H9 (cell line): Measurements from ENCODE around the gene ADARB2. TPM values are rescaled to one million over a fixed set of nuclear protein-coding genes. Genes with fewer than 3 reads are reported as not detected.

Experiments used
- DNase-seq: peaks from one replicate; pipeline ENCODE4 v3.0.0-alpha.2; 2017
- H2AFZ ChIP-seq: one replicate; pipeline ENCODE4 v1.6.1; 2013; ENCODE audit warnings: mild to moderate bottlenecking, low read length, control low read depth, moderate library complexity
- H2AK5ac ChIP-seq: 2 replicates; pipeline ENCODE4 v1.6.1; 2013; ENCODE audit warnings: low read length, control low read depth, mixed read lengths; ENCODE audit not compliant: insufficient read length
- H2BK120ac ChIP-seq: one replicate; pipeline ENCODE4 v1.6.1; 2013; ENCODE audit warnings: low read depth, mild to moderate bottlenecking, low read length, control low read depth, inconsistent platforms; ENCODE audit not compliant: poor library complexity, severe bottlenecking
- H2BK12ac ChIP-seq: 2 replicates; pipeline ENCODE4 v1.6.1; 2013; ENCODE audit warnings: low read length, control low read depth, mixed read lengths, low read depth; ENCODE audit not compliant: insufficient read length
- H2BK15ac ChIP-seq: 2 replicates; pipeline ENCODE4 v1.6.1; 2013; ENCODE audit warnings: low read depth, low read length, control low read depth
- H2BK20ac ChIP-seq: one replicate; pipeline ENCODE4 v1.6.1; 2013; ENCODE audit warnings: low read depth, mild to moderate bottlenecking, low read length, control low read depth, inconsistent platforms; ENCODE audit not compliant: poor library complexity, severe bottlenecking
- H2BK5ac ChIP-seq: 2 replicates; pipeline ENCODE4 v1.6.1; 2013; ENCODE audit warnings: low read length, control low read depth, mixed read lengths; ENCODE audit not compliant: insufficient read length
- H3K14ac ChIP-seq: 2 replicates; pipeline ENCODE4 v1.6.1; 2013; ENCODE audit warnings: low read length, control low read depth; ENCODE audit not compliant: insufficient read depth
- H3K18ac ChIP-seq: 2 replicates; pipeline ENCODE4 v1.6.1; 2013; ENCODE audit warnings: low read depth, mild to moderate bottlenecking, mixed read lengths, low read length, control low read depth; ENCODE audit not compliant: insufficient read length
- H3K23ac ChIP-seq: 2 replicates; pipeline ENCODE4 v1.6.1; 2013; ENCODE audit warnings: low read length, control low read depth, mixed read lengths, low read depth; ENCODE audit not compliant: insufficient read length
- H3K23me2 ChIP-seq: 2 replicates; pipeline ENCODE4 v1.6.1; 2013; ENCODE audit warnings: low read depth, mild to moderate bottlenecking, mixed read lengths, low read length, control low read depth; ENCODE audit not compliant: insufficient read length, poor library complexity, severe bottlenecking
- H3K27ac ChIP-seq: 2 replicates; pipeline ENCODE4 v1.5.1; 2013; ENCODE audit warnings: low read length, control low read depth, mixed read lengths, low read depth; ENCODE audit not compliant: insufficient read length
- H3K27me3 ChIP-seq: 2 replicates; pipeline ENCODE4 v1.6.1; 2013; ENCODE audit warnings: low read length, control low read depth, inconsistent platforms; ENCODE audit not compliant: insufficient read depth
- H3K4ac ChIP-seq: 2 replicates; pipeline ENCODE4 v1.6.1; 2013; ENCODE audit warnings: low read depth, mild to moderate bottlenecking, control low read depth, inconsistent platforms, low read length, moderate library complexity
- H3K4me1 ChIP-seq: 2 replicates; pipeline ENCODE4 v1.6.1; 2013; ENCODE audit warnings: low read length, control low read depth, inconsistent platforms; ENCODE audit not compliant: insufficient read depth
- H3K4me2 ChIP-seq: 2 replicates; pipeline ENCODE4 v1.6.1; 2013; ENCODE audit warnings: low read length, control low read depth, mixed read lengths; ENCODE audit not compliant: insufficient read length, insufficient read depth
- H3K56ac ChIP-seq: 2 replicates; pipeline ENCODE4 v1.6.1; 2013; ENCODE audit warnings: low read depth, mild to moderate bottlenecking, mixed read lengths, low read length, control low read depth; ENCODE audit not compliant: insufficient read length
- H3K79me1 ChIP-seq: 2 replicates; pipeline ENCODE4 v1.6.1; 2013; ENCODE audit warnings: low read depth, mild to moderate bottlenecking, moderate library complexity, low read length, control low read depth, inconsistent platforms; ENCODE audit not compliant: insufficient read depth, poor library complexity, severe bottlenecking
- H3K79me2 ChIP-seq: 2 replicates; pipeline ENCODE4 v1.6.1; 2013; ENCODE audit warnings: low read length, control low read depth, inconsistent platforms; ENCODE audit not compliant: insufficient read depth
- H3K9ac ChIP-seq: 2 replicates; pipeline ENCODE4 v1.6.1; 2013; ENCODE audit warnings: low read length, control low read depth, mixed read lengths; ENCODE audit not compliant: insufficient read length; ENCODE audit errors: extremely low read depth
- H3K9me3 ChIP-seq: one replicate; pipeline ENCODE4 v1.6.1; 2013; ENCODE audit warnings: low read depth, low read length, inconsistent platforms; ENCODE audit not compliant: control insufficient read depth
- H3T11ph ChIP-seq: one replicate; pipeline ENCODE4 v1.6.1; 2013; ENCODE audit warnings: mild to moderate bottlenecking, low read length, control low read depth, inconsistent platforms
- H4K20me1 ChIP-seq: one replicate; pipeline ENCODE4 v1.6.1; 2013; ENCODE audit not compliant: control insufficient read depth, insufficient read length, insufficient read depth
- H4K5ac ChIP-seq: 2 replicates; pipeline ENCODE4 v1.6.1; 2013; ENCODE audit warnings: low read depth, mild to moderate bottlenecking, mixed read lengths, low read length, control low read depth; ENCODE audit not compliant: insufficient read length
- H4K8ac ChIP-seq: replicated peaks from 2 replicates; pipeline ENCODE4 v1.6.1; 2013; ENCODE audit warnings: low read length, control low read depth, mixed read lengths, low read depth; ENCODE audit not compliant: insufficient read length
- H4K91ac ChIP-seq: 2 replicates; pipeline ENCODE4 v1.6.1; 2013; ENCODE audit warnings: low read depth, mild to moderate bottlenecking, moderate library complexity, mixed read lengths, low read length, control low read depth; ENCODE audit not compliant: insufficient read length
- H3K27ac Mint-ChIP-seq, 3 experiments: 2 replicates in 2 of 3; 3 replicates in 1 of 3; pipeline ENCODE4 v1.8.0; 2020 to 2021; ENCODE audit warnings: mixed read lengths in 3 of 3, mild to moderate bottlenecking in 1 of 3, moderate library complexity in 1 of 3
- H3K27me3 Mint-ChIP-seq: 2 replicates; pipeline ENCODE4 v1.8.0; 2021; ENCODE audit warnings: low read depth, mild to moderate bottlenecking, moderate library complexity, mixed read lengths
- H3K36me3 Mint-ChIP-seq, 3 experiments: 2 replicates in 2 of 3; 3 replicates in 1 of 3; pipeline ENCODE4 v1.8.0; 2020 to 2021; ENCODE audit warnings: low read depth in 3 of 3, mixed read lengths in 3 of 3; ENCODE audit not compliant: insufficient read depth in 1 of 3
- H3K4me1 Mint-ChIP-seq, 2 experiments: 2 replicates each; pipeline ENCODE4 v1.8.0; 2020; ENCODE audit warnings: mixed read lengths in 2 of 2
- H3K4me3 Mint-ChIP-seq, 2 experiments: 2 replicates in 1 of 2; 3 replicates in 1 of 2; pipeline ENCODE4 v1.8.0; 2020 to 2021; ENCODE audit warnings: mild to moderate bottlenecking in 2 of 2, mixed read lengths in 2 of 2, moderate library complexity in 1 of 2
- H3K9me3 Mint-ChIP-seq, 2 experiments: 2 replicates in 1 of 2; 3 replicates in 1 of 2; pipeline ENCODE4 v1.8.0; 2020; ENCODE audit warnings: mild to moderate bottlenecking in 2 of 2, mixed read lengths in 2 of 2, moderate library complexity in 1 of 2
- WGBS: extraction: QIAGEN DNeasy Blood & Tissue Kit; methylation state at CpG from one replicate; pipeline ENCODE4 v1.1.7; 2013; ENCODE audit warnings: missing lambda C conversion rate, low lambda C conversion rate, mixed read lengths; ENCODE audit not compliant: insufficient read length; ENCODE audit errors: extremely low coverage; 5-methylcytosine and 5-hydroxymethylcytosine counted together
- total RNA-seq: library from RNA; stranded (reverse); gene quantifications from 2 replicates; pipeline ENCODE4 v1.2.1, GENCODE V29; 2021
- TF ChIP-seq, protein P1 (sequence below): fragments of 200-600 bp; sonication (generic); conservative IDR thresholded peaks from 3 replicates; pipeline ENCODE4 v1.8.0; 2021; ENCODE audit warnings: antibody characterized with exemption, mild to moderate bottlenecking

ADARB2 gene
- total RNA-seq, 1 experiment from 2014 or later = 0.87 TPM

DNA sequence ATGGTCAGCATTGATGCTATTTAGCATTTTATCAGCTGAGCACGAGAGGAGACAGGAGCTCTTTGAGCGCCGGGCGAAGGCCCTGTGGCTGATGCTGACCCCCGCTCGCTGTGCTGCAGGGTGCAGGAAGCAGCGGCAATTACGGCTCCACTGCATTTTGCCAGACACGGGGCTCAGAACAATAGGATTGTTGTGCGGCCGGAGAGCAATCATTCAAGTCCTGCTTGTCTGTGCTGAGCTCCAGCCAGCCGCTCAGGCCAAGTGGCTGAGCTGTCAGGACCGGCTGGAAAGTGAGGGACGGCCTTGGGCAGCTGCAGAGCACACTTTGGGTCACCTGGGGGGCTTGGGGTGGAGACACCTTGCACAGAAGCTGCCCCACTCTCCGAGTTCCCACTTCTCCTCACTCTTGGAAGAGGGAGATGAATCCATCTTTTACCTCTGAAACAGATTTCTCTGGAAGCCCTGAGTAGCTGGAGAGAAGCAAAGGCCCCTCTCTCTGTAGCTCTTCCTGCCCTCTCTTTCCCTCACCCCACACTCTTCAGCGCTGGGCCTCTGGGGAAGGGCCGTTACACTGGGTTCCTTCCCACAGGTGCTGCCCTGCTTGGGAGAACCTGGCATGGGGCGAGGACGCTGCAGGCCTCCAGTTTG, 17.3 kb upstream of the ADARB2 start:
- H3K9ac ChIP-seq = no peak overlapping the region
- H3K18ac ChIP-seq = peak overlapping the region; percentile 34
- peaks cover 3% of the 10 kb centered on the region; the same call in 1 of the 2 replicates for H3K4me1 ChIP-seq
- no peaks in the 10 kb centered on the region for H3K27me3 ChIP-seq
- H3K9me3 ChIP-seq = peaks cover 8% of the 10 kb centered on the region
- DNase-seq = peak; percentile 61
- no peaks in the 10 kb centered on the region for H3K79me2 ChIP-seq
- no peak overlapping the region for H4K8ac ChIP-seq
- H3T11ph ChIP-seq = no peak overlapping the region
- no peak overlapping the region for H2BK12ac ChIP-seq
- peaks cover 38 to 39% of the 10 kb centered on the region in 2 experiments for H3K9me3 Mint-ChIP-seq
- TF ChIP-seq, protein P1, sequence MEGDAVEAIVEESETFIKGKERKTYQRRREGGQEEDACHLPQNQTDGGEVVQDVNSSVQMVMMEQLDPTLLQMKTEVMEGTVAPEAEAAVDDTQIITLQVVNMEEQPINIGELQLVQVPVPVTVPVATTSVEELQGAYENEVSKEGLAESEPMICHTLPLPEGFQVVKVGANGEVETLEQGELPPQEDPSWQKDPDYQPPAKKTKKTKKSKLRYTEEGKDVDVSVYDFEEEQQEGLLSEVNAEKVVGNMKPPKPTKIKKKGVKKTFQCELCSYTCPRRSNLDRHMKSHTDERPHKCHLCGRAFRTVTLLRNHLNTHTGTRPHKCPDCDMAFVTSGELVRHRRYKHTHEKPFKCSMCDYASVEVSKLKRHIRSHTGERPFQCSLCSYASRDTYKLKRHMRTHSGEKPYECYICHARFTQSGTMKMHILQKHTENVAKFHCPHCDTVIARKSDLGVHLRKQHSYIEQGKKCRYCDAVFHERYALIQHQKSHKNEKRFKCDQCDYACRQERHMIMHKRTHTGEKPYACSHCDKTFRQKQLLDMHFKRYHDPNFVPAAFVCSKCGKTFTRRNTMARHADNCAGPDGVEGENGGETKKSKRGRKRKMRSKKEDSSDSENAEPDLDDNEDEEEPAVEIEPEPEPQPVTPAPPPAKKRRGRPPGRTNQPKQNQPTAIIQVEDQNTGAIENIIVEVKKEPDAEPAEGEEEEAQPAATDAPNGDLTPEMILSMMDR = no peak
- H3K27ac Mint-ChIP-seq = peak overlapping the region in 1 of 3 experiments; percentile 38; a peak in 1 of 7 replicates
- H3K27ac ChIP-seq = no peak overlapping the region
- peaks cover 12 to 35% (median 15%) of the 10 kb centered on the region in 3 experiments for H3K36me3 Mint-ChIP-seq
- peaks cover 9% of the 10 kb centered on the region for H3K27me3 Mint-ChIP-seq
- H3K23ac ChIP-seq = no peak overlapping the region
- H2BK120ac ChIP-seq = no peak overlapping the region
- no peak overlapping the region for H2BK20ac ChIP-seq
- peak overlapping the region; percentile 55 for H4K5ac ChIP-seq
- no peaks in the 10 kb centered on the region for H3K79me1 ChIP-seq
- H2BK15ac ChIP-seq = no peak overlapping the region
- no peak overlapping the region for H3K14ac ChIP-seq
- no peak overlapping the region for H2BK5ac ChIP-seq
- H3K56ac ChIP-seq = no peak overlapping the region
- no peak overlapping the region for H3K4me3 Mint-ChIP-seq
- H3K23me2 ChIP-seq = no peaks in the 10 kb centered on the region
- WGBS = no CpG with 5 or more reads among the region's 19 CpGs
- H4K91ac ChIP-seq = no peak overlapping the region
- H4K20me1 ChIP-seq = no peaks in the 10 kb centered on the region
- no peak overlapping the region for H3K4ac ChIP-seq
- H3K4me2 ChIP-seq = no peak overlapping the region
- H2AFZ ChIP-seq = peak overlapping the region; percentile 66
- H2AK5ac ChIP-seq = no peak overlapping the region
- peaks cover 15 to 16% of the 10 kb centered on the region in 2 experiments for H3K4me1 Mint-ChIP-seq
